ENCODE measurements around the gene MAP3K13. TPM values are rescaled to one million over a fixed set of nuclear protein-coding genes. Genes with fewer than 3 reads are reported as not detected.
"Not testable (repeated sequence)": the region's sequence is repeated elsewhere in the genome, so short reads cannot be mapped to it uniquely, and the experiment has no call there.

The MAP3K13 gene
- total RNA-seq, 2 donors from 2014 or later, result 17.9 to 22.2 TPM

DNA sequence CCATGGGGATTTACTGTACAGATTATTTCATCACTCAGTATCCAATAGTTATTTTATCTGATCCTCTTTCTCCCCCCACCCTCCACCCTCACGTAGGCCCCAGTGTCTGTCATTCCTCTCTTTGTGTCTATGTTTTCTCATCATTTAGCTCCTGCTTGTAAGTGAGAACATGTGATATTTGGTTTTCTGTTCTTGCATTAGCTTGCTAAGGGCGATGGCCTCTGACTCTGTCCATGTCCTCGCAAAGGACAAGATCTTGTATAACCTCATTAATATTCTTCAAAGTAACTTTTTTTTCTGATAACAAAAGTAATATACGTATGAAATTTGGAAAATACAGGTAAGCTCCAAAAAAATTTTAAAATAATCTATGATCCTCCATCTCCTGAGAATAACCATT lies 67.4 kb downstream of the MAP3K13 start:
- Mint-ChIP-seq H3K9me3 (no peaks in the 10 kb centered on the region), H3K27me3 (no peaks in the 10 kb centered on the region), H3K27ac (no peak overlapping the region), H3K4me3 (no peak overlapping the region), H3K36me3 (ENCODE audit: low read depth) (no peaks in the 10 kb centered on the region), H3K4me1 (no peaks in the 10 kb centered on the region)
- ATAC-seq (replicated peaks), result no peak

DNA sequence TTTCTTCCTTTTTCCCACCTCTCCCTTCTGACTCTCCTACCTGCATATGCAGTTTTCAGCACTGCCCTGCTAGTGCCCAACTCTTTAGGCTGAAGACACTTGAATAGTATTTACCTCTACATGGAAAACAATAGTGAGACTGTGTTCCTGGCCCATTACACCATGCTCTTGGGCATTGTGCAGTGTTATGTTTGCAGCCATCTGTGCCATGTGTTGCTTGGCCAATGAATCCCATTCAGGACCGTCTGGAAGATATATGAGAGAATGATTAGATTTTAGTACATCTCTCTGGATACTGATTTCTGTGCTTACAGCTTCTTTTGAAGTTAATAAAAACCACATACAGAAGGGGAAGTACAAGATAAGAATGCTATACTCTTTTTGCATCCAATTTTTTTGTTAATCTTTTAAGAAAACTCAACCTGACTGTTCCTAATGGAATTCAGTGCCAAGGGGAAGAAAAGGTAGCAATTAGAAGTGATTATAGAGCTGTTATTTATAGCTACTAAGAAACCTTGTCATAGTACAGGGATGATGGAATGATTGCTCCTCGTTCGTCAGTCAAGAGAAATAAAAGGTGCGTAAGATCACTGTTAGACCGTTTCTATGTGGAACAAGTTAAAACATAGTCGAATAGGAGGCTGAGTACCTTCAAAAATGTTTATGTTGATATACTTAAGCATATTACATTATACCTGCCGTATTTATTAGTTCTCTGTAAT lies 77.0 kb downstream of the MAP3K13 start:
- H3K27ac Mint-ChIP-seq, result no peak overlapping the region
- peaks cover 3% of the 10 kb centered on the region for H3K27me3 Mint-ChIP-seq

DNA sequence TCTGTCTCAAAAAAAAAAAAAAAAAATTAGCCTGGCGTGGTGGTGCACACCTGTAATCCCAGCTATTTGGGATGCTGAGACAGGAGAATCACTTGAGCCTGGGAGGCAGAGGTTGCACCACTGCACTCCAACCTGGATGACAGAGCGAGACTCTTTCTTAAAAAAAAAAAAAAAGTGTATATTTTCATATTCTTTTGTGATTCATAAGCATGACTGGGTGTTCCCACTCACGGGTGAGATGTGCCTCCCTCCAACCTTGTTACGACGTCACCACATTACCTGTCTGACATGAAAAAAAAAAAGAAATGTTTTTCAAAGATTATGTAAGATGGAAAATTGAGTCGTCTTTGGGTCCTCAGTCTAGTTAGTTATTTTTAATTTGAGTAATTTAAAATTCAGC lies 79.1 kb downstream of the MAP3K13 start:
- Mint-ChIP-seq H3K4me3 (no peak overlapping the region), H3K36me3 (ENCODE audit: low read depth) (no peaks in the 10 kb centered on the region), H3K4me1 (no peaks in the 10 kb centered on the region), H3K27ac (no peak overlapping the region), H3K9me3 (no peaks in the 10 kb centered on the region), H3K27me3 (peaks cover 3% of the 10 kb centered on the region)
- ATAC-seq (replicated peaks), result no peak

More for the DNA sequence above, 77.0 kb downstream of the MAP3K13 start:
- Mint-ChIP-seq H3K4me1 (no peaks in the 10 kb centered on the region), H3K4me3 (no peak overlapping the region), H3K36me3 (ENCODE audit: low read depth) (no peaks in the 10 kb centered on the region), H3K9me3 (no peaks in the 10 kb centered on the region)
- no peak for ATAC-seq (replicated peaks)

DNA sequence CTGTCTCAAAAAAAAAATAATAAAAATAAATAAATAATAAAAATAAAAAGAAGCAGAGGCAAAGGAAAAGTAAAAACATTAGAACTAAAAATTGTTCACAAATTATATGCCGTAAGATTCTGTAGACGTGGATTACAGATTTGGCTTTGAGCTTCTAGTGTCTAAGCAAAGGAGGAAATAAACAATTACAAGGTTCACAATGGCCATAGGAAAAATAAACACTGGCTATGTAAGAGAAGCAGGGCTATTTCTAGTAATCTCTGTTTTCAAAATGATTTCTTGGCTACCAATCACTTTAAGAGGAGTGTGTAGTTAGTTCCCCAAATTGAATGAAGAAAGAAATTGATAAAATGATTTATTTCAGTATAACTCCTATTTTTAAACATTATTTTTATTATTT lies 81.4 kb downstream of the MAP3K13 start:
- Mint-ChIP-seq H3K9me3 (no peaks in the 10 kb centered on the region), H3K4me3 (no peak overlapping the region), H3K27ac (no peak overlapping the region), H3K4me1 (no peaks in the 10 kb centered on the region), H3K27me3 (peaks cover 3% of the 10 kb centered on the region), H3K36me3 (ENCODE audit: low read depth) (no peaks in the 10 kb centered on the region)
- no peak for ATAC-seq (replicated peaks)

DNA sequence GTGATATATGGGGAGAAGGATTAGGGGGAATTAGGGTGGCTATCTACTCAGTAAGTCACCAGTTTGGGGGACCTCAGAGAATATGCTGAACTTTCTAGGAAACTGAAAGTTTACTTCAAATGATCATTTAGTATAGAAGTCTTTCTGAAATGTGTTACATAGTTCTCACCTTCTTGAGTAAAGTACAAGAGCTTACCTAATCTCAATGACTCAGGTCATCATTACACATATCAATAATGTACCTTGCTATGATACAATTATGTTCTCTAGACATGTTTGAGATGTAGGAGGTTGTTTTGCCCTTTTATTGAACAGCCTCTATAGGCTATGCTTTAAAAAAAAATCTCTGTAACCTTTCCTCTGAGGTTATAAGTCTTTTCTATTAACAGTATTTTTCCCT lies 85.2 kb downstream of the MAP3K13 start:
- H3K4me1 Mint-ChIP-seq, result no peaks in the 10 kb centered on the region
- peaks cover under 1% of the 10 kb centered on the region for H3K27me3 Mint-ChIP-seq
- H3K4me3 Mint-ChIP-seq, result no peak overlapping the region
- no peak overlapping the region for H3K27ac Mint-ChIP-seq
- ATAC-seq (replicated peaks), result no peak
- no peaks in the 10 kb centered on the region for H3K36me3 Mint-ChIP-seq (ENCODE audit: low read depth)
- H3K9me3 Mint-ChIP-seq, result no peaks in the 10 kb centered on the region

DNA sequence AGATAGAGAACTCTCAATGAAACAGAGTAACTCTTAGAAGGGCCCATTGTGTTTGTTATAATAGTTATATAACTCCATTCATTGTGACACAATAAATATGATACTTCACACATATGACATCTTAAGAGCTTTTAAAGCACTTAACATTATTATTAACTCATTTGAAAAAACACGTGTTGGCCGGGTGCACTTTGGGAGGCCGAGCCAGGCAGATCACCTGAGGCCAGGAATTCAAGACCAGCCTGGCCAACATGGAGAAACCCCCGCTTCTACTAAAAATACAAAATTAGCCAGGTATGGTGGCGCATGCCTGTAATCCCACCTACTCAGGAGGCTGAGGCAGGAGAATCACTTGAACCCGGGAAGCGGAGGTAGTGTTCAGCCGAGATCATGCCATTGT lies 88.5 kb downstream of the MAP3K13 start:
- H3K4me1 Mint-ChIP-seq; H3K27me3 Mint-ChIP-seq; H3K36me3 Mint-ChIP-seq (ENCODE audit: low read depth); ATAC-seq (replicated peaks); H3K9me3 Mint-ChIP-seq; H3K27ac Mint-ChIP-seq; H3K4me3 Mint-ChIP-seq: not testable (repeated sequence)

DNA sequence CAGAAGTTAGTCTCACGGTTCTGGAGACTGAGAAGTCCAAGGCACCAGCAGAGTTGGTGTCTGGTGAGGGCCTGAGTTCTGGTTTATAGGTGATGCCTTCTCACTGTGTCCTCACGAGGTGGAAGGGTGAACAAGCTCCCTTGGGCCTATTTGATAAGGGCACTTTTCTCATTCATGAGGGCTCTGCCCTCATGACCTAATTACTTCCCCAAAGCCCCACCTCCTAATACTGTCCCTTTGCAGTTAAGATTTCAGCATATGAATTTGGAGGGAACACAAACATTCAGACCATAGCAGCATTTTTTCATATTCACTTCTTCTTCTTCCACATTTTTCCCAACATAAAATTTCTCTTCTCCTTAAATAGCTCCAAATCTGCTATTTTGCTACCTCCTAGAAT lies 94.4 kb downstream of the MAP3K13 start:
- H3K36me3 Mint-ChIP-seq (ENCODE audit: low read depth), result no peaks in the 10 kb centered on the region
- no peaks in the 10 kb centered on the region for H3K9me3 Mint-ChIP-seq
- no peak for ATAC-seq (replicated peaks)
- H3K27ac Mint-ChIP-seq, result no peak overlapping the region
- H3K4me3 Mint-ChIP-seq, result no peak overlapping the region
- H3K27me3 Mint-ChIP-seq, result no peaks in the 10 kb centered on the region
- H3K4me1 Mint-ChIP-seq, result no peaks in the 10 kb centered on the region

DNA sequence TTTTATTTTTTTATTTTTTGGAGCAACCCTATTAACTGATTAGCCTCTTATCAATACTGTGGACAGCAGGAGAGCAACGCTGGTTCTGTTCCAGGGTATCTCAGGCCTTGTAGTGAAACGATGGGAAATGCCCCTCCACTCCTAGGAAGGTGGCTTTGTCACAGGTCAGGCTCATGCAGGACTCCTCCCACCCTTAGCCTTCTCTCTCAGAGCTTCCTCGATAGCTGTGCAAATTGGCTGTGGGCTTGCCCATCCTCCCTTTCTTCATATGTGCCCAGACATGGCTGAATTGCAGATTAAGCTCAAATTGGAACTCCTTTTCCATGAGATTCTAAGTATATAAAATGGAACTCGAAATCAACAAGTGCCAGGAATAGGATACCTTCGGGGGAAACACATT lies 97.4 kb downstream of the MAP3K13 start:
- Mint-ChIP-seq H3K27ac (no peak overlapping the region), H3K36me3 (ENCODE audit: low read depth) (no peaks in the 10 kb centered on the region), H3K9me3 (no peaks in the 10 kb centered on the region), H3K27me3 (no peaks in the 10 kb centered on the region), H3K4me1 (no peaks in the 10 kb centered on the region), H3K4me3 (no peak overlapping the region)
- no peak for ATAC-seq (replicated peaks)

DNA sequence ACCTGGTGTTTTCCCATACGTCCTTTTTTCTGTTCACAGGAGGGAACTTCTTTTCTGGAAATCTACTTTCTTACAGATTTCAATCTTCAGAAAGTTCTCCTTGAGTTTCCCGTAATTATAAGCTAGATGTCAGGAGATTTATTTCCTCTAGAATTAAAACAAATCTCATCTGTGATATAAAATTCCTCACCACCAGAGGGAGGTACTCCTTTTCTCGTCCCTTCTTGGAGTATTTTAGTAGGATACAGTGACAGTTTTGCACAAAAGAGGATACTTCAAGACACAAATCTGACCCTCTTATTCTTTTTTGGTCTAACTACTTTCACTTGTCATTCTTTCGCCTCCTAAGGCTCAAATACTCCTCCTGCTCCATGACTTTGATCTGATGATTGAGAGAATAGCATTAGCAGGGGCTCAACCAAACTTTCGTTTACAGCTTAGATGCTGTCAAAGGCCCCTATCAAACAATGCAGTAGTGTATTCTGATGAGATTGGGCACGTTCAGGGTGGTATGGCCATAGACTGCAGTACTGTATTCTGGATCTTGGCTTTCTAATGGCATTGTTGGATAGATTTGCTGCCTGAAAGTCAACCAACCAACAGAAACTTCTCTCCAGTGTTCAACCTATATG lies 97.9 kb downstream of the MAP3K13 start:
- Mint-ChIP-seq H3K4me1 (no peaks in the 10 kb centered on the region), H3K27me3 (no peaks in the 10 kb centered on the region), H3K4me3 (no peak overlapping the region), H3K27ac (no peak overlapping the region), H3K36me3 (ENCODE audit: low read depth) (no peaks in the 10 kb centered on the region), H3K9me3 (no peaks in the 10 kb centered on the region)
- ATAC-seq (replicated peaks), result no peak

DNA sequence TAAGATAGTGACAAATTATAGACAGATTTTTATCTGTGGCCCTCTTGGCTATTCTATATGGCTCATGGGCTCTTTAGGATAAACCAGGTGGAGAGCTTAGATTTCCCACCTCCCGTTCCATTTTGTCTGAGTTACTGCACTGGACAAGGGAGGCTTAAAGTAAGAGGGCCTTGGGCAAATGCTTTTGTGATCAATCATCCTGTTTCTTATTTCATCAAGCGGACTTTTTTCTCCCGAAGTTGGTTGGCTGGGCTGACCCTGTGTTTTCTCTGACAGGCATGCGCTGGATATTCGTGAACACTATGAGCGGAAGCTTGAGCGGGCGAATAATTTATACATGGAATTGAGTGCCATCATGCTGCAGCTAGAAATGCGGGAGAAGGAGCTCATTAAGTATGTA lies 102.5 kb downstream of the MAP3K13 start:
- H3K4me3 Mint-ChIP-seq, result no peak overlapping the region
- no peaks in the 10 kb centered on the region for H3K27me3 Mint-ChIP-seq
- ATAC-seq (replicated peaks), result no peak
- no peaks in the 10 kb centered on the region for H3K9me3 Mint-ChIP-seq
- no peaks in the 10 kb centered on the region for H3K4me1 Mint-ChIP-seq
- H3K27ac Mint-ChIP-seq, result no peak overlapping the region
- H3K36me3 Mint-ChIP-seq (ENCODE audit: low read depth), result no peaks in the 10 kb centered on the region

DNA sequence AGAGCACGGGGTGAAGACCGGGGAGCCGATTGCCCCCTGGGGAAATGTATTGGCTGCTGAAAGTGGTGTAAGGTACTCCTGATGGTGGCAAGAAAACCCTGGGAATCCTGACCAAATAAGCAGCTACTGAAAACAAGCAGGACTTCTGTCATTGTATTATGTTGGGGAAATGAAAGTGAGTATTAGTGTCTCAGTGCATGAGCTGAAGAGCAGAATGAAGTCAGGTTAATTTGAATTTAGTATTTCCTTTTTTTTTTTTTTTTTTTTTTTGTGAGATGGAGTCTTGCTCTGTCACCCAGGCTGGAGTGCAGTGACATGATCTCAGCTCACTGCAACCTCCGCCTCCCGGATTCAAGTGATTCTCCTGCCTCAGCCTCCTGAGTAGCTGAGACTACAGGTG lies 103.2 kb downstream of the MAP3K13 start:
- H3K4me1 Mint-ChIP-seq; ATAC-seq (replicated peaks); H3K27me3 Mint-ChIP-seq; H3K4me3 Mint-ChIP-seq; H3K9me3 Mint-ChIP-seq; H3K36me3 Mint-ChIP-seq (ENCODE audit: low read depth); H3K27ac Mint-ChIP-seq: not testable (repeated sequence)

DNA sequence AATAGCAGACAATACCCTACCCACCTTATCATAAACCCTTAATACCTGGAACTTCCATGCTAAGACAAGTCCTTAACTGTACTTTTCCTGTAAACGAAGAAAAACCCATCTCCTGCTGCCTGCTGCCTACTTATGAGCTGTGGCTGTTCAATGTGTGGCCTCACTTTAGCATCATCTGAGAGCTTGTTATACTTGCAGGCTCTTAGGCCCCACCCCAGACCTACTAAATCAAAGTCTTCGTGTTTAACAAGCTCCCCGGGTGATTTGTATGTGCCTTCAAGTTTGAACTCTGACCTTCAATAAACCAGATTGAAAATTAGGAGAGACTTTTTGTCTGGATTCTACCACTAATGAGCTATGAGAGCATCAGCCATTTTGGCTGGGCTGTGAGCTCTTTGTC lies 106.6 kb downstream of the MAP3K13 start:
- H3K36me3 Mint-ChIP-seq (ENCODE audit: low read depth), result peaks cover 23% of the 10 kb centered on the region
- no peak overlapping the region for H3K4me3 Mint-ChIP-seq
- no peaks in the 10 kb centered on the region for H3K4me1 Mint-ChIP-seq
- H3K27ac Mint-ChIP-seq, result no peak overlapping the region
- H3K27me3 Mint-ChIP-seq, result no peaks in the 10 kb centered on the region
- no peaks in the 10 kb centered on the region for H3K9me3 Mint-ChIP-seq
- ATAC-seq (replicated peaks), result no peak

DNA sequence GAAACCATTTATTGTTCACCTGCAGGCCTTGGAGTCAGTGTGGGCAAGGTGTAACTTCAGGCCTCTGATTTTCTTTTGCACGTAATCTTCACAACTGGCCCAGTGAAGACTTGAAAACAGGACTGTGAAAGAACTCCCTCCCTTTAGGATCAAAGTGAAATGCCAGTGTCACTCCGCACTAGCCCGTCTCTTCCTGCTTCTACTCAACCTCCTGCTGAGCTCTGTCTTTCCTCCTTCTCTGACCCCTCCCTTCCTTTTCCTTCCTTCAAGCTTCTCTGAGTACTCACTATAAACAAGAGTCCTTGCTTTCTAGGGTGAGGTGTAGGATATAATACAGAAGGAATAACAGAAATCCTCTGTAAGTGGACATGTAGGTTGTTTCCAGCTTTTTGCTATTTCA lies 107.4 kb downstream of the MAP3K13 start:
- no peaks in the 10 kb centered on the region for H3K27me3 Mint-ChIP-seq
- no peak overlapping the region for H3K4me3 Mint-ChIP-seq
- no peaks in the 10 kb centered on the region for H3K9me3 Mint-ChIP-seq
- no peak for ATAC-seq (replicated peaks)
- H3K36me3 Mint-ChIP-seq (ENCODE audit: low read depth), result peaks cover 25% of the 10 kb centered on the region
- no peaks in the 10 kb centered on the region for H3K4me1 Mint-ChIP-seq
- no peak overlapping the region for H3K27ac Mint-ChIP-seq

DNA sequence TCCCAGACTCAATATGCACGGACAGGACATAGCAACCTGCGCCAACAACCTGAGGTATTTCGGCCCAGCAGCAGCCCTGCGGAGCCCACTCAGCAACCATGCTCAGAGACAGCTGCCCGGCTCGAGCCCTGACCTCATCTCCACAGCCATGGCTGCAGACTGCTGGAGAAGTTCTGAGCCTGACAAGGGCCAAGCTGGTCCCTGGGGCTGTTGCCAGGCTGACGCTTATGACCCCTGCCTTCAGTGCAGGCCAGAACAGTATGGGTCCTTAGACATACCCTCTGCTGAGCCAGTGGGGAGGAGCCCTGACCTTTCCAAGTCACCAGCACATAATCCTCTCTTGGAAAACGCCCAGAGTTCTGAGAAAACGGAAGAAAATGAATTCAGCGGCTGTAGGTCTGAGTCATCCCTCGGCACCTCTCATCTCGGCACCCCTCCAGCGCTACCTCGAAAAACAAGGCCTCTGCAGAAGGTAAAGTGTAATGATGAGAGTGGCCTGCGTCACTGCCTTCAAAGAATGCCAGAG lies 110.4 kb downstream of the MAP3K13 start:
- Mint-ChIP-seq H3K4me3 (no peak overlapping the region), H3K9me3 (no peaks in the 10 kb centered on the region), H3K4me1 (no peaks in the 10 kb centered on the region)

DNA sequence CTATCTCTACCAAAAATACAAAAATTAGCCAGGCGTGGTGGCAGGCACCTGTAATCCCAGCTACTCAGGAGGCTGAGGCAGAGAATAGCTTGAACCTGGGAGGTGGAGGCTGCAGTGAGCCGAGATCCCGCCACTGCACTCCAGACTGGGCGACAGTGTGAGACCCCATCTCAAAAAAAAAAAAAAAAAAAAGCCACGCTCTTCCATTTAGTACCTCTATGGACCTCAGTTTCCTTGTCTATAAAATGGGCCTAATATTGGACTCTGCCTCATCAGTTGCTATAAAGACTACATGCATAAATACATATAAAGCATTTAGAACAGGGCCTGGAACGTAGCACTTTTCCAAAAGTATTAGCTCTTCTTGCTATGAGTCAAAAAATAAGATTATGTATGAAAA lies 112.0 kb downstream of the MAP3K13 start:
- not testable (repeated sequence) for ATAC-seq (replicated peaks); H3K4me3 Mint-ChIP-seq; H3K4me1 Mint-ChIP-seq; H3K9me3 Mint-ChIP-seq; H3K27me3 Mint-ChIP-seq; H3K27ac Mint-ChIP-seq
- H3K36me3 Mint-ChIP-seq (ENCODE audit: low read depth), result peaks cover 32% of the 10 kb centered on the region

More for the DNA sequence above, 110.4 kb downstream of the MAP3K13 start:
- Mint-ChIP-seq H3K27ac (no peak overlapping the region), H3K36me3 (ENCODE audit: low read depth) (peaks cover 32% of the 10 kb centered on the region), H3K27me3 (no peaks in the 10 kb centered on the region)
- no peak for ATAC-seq (replicated peaks)

All from activated T-helper 17 cell treated with anti-CD3 and anti-CD28 coated beads, Interleukin-2, amount 50 U/mL, for 72 hours (primary cell).